OCI-LY3 (cell line): ENCODE measurements around the gene UGP2.
"Not testable (repeated sequence)": the region's sequence is repeated elsewhere in the genome, so short reads cannot be mapped to it uniquely, and the experiment has no call there.

Experiments
- H2AFZ ChIP-seq: fragments of 200-600, 300-600 bp; shearing (Covaris generic); 2 replicates; pipeline ENCODE4 v1.6.0; 2014; ENCODE audit warnings: antibody characterized with exemption, low read depth, low read length
- H3K27ac ChIP-seq: fragments of 200-600, 300-600 bp; sonication (generic); 2 replicates; pipeline ENCODE4 v1.5.1; 2014; ENCODE audit warnings: mild to moderate bottlenecking, low read length, moderate library complexity, mixed read lengths
- H3K27me3 ChIP-seq: fragments of 200-600, 300-600 bp; sonication (generic); 2 replicates; pipeline ENCODE4 v1.6.1; 2014; ENCODE audit warnings: low read depth, low read length, mixed read lengths
- H3K36me3 ChIP-seq: fragments of 200-600, 300-600 bp; sonication (generic); replicated peaks from 2 replicates; pipeline ENCODE3; 2014; ENCODE audit warnings: low read depth, low read length, mixed read lengths
- H3K4me1 ChIP-seq: fragments of 300-600, 200-600 bp; sonication (generic); 2 replicates; pipeline ENCODE4 v1.6.1; 2014; ENCODE audit warnings: low read length, mixed read lengths
- H3K4me2 ChIP-seq: fragments of 200-600, 300-600 bp; sonication (generic); 2 replicates; pipeline ENCODE4 v1.6.1; 2014; ENCODE audit warnings: low read length, mixed read lengths
- H3K4me3 ChIP-seq: fragments of 300-600, 200-600 bp; sonication (generic); 2 replicates; pipeline ENCODE4 v1.5.1; 2014; ENCODE audit warnings: antibody characterized with exemption, mild to moderate bottlenecking, low read length, moderate library complexity
- H3K79me2 ChIP-seq: fragments of 300-600, 200-600 bp; shearing (Covaris generic); 2 replicates; pipeline ENCODE4 v1.6.1; 2014; ENCODE audit warnings: mild to moderate bottlenecking, low read length, mixed read lengths
- H3K9ac ChIP-seq: fragments of 300-600, 200-600 bp; shearing (Covaris generic); 2 replicates; pipeline ENCODE4 v1.6.0; 2014; ENCODE audit warnings: mild to moderate bottlenecking, low read length, moderate library complexity
- H3K9me3 ChIP-seq: fragments of 200-600, 300-600 bp; shearing (Covaris generic); 2 replicates; pipeline ENCODE4 v1.6.1; 2014; ENCODE audit warnings: low read length, mixed read lengths; ENCODE audit not compliant: insufficient read depth
- H4K20me1 ChIP-seq: fragments of 200-600, 300-600 bp; sonication (generic); 2 replicates; pipeline ENCODE4 v1.6.1; 2016; ENCODE audit warnings: low read length, mixed read lengths; ENCODE audit not compliant: insufficient read depth
- CTCF ChIP-seq: fragments of 200-600, 300-600 bp; sonication (generic); IDR thresholded peaks from 2 replicates; pipeline ENCODE4 v1.5.1; 2014; ENCODE audit warnings: antibody characterized with exemption, low read length, low read depth
- EZH2phosphoT487 ChIP-seq: fragments of 200-600 bp; shearing (Covaris generic); IDR thresholded peaks from 2 replicates; pipeline ENCODE4 v1.6.1; 2018; ENCODE audit warnings: antibody characterized with exemption, mixed run types, low read depth

Gene UGP2

GRCh38 chr2:63801455-63801854, 40.2 kb upstream of the UGP2 start:
- Histone ChIP-seq H3K79me2 (no peaks in the 10 kb centered on the region), H3K4me3 (no peak overlapping the region), H2AFZ (no peak overlapping the region), H3K4me1 (no peaks in the 10 kb centered on the region), H3K27me3 (no peaks in the 10 kb centered on the region), H3K36me3 (no peaks in the 10 kb centered on the region), H3K4me2 (no peak overlapping the region), H3K9ac (no peak overlapping the region), H3K9me3 (no peaks in the 10 kb centered on the region), H3K27ac (no peak overlapping the region), H4K20me1 (no peaks in the 10 kb centered on the region)
- TF ChIP-seq EZH2phosphoT487 = no peak
- TF ChIP-seq CTCF = no peak

GRCh38 chr2:63805412-63805811, 36.3 kb upstream of the UGP2 start:
- Histone ChIP-seq H3K4me2 (no peak overlapping the region), H3K79me2 (no peaks in the 10 kb centered on the region), H3K27ac (no peak overlapping the region), H3K4me1 (no peaks in the 10 kb centered on the region), H3K27me3 (no peaks in the 10 kb centered on the region), H3K36me3 (no peaks in the 10 kb centered on the region), H2AFZ (no peak overlapping the region), H4K20me1 (no peaks in the 10 kb centered on the region), H3K9ac (no peak overlapping the region), H3K9me3 (no peaks in the 10 kb centered on the region), H3K4me3 (no peak overlapping the region)
- TF ChIP-seq CTCF (no peak), EZH2phosphoT487 (no peak)

GRCh38 chr2:63808036-63808435, 33.7 kb upstream of the UGP2 start:
- H3K79me2 ChIP-seq, H3K9me3 ChIP-seq, H3K36me3 ChIP-seq, H3K4me2 ChIP-seq, H3K4me3 ChIP-seq, H3K27ac ChIP-seq, H4K20me1 ChIP-seq, H2AFZ ChIP-seq, H3K27me3 ChIP-seq, H3K9ac ChIP-seq, H3K4me1 ChIP-seq: not testable (repeated sequence)

- not testable (repeated sequence) for H3K27ac ChIP-seq, H2AFZ ChIP-seq, H3K79me2 ChIP-seq, H3K9me3 ChIP-seq, H3K36me3 ChIP-seq, H3K27me3 ChIP-seq, H4K20me1 ChIP-seq, H3K4me1 ChIP-seq, H3K4me2 ChIP-seq, H3K9ac ChIP-seq, H3K4me3 ChIP-seq
Observed at GRCh38 chr2:63808911-63809310, 32.8 kb upstream of the UGP2 start.

- Histone ChIP-seq H3K36me3 (no peaks in the 10 kb centered on the region), H3K4me3 (no peak overlapping the region), H3K27me3 (no peaks in the 10 kb centered on the region), H4K20me1 (no peaks in the 10 kb centered on the region), H3K79me2 (no peaks in the 10 kb centered on the region), H3K4me2 (no peak overlapping the region), H3K27ac (no peak overlapping the region), H3K9ac (no peak overlapping the region), H2AFZ (no peak overlapping the region), H3K9me3 (no peaks in the 10 kb centered on the region), H3K4me1 (no peaks in the 10 kb centered on the region)
- TF ChIP-seq CTCF (no peak), EZH2phosphoT487 (no peak)
Observed at GRCh38 chr2:63811063-63811462, 30.6 kb upstream of the UGP2 start.

GRCh38 chr2:63811870-63812269, 29.8 kb upstream of the UGP2 start:
- H3K9ac ChIP-seq, H4K20me1 ChIP-seq, H3K36me3 ChIP-seq, H3K4me1 ChIP-seq, H3K9me3 ChIP-seq, H3K27me3 ChIP-seq, H3K79me2 ChIP-seq, H3K4me3 ChIP-seq, H3K27ac ChIP-seq, H3K4me2 ChIP-seq, H2AFZ ChIP-seq: not testable (repeated sequence)
